Prostate gland (tissue), 2 donors: Measurements from ENCODE around the gene FAAP100. TPM values are rescaled to one million over a fixed set of nuclear protein-coding genes. Genes with fewer than 3 reads are reported as not detected.

Source experiments
- DNase-seq: peaks from one replicate; pipeline ENCODE4 v3.0.0-alpha.2; 2019; ENCODE audit warnings: low spot score
- H3K27ac ChIP-seq, 2 donors: fragments of 200-600 bp; sonication (generic); 2 replicates each; pipeline ENCODE4 v1.5.1; 2017 to 2019
- H3K27me3 ChIP-seq: fragments of 200-600 bp; sonication (generic); replicated peaks from 2 replicates; pipeline ENCODE4 v1.5.1; 2019; ENCODE audit not compliant: insufficient read depth
- H3K36me3 ChIP-seq, 2 donors: fragments of 200-600 bp; sonication (generic); 1 replicate in 1 of 2; 2 replicates in 1 of 2; pipeline versions ENCODE4 v1.5.1 to v1.8.1; 2017 to 2019
- H3K4me1 ChIP-seq: fragments of 200-600 bp; sonication (generic); replicated peaks from 2 replicates; pipeline ENCODE4 v1.5.1; 2019
- H3K4me3 ChIP-seq, 2 donors: fragments of 200-600 bp; sonication (generic); 2 replicates each; pipeline ENCODE4 v1.5.1; 2017 to 2019
- H3K9me3 ChIP-seq: fragments of 200-600 bp; sonication (generic); 2 replicates; pipeline ENCODE4 v1.5.1; 2017
- POLR2A ChIP-seq: fragments of 450-650 bp; IDR thresholded peaks from one replicate; pipeline ENCODE4 v1.6.1; 2016; ENCODE audit warnings: antibody characterized with exemption, mild to moderate bottlenecking
- POLR2AphosphoS5 ChIP-seq: sonication (generic); formaldehyde crosslinking; IDR thresholded peaks from one replicate; pipeline ENCODE4 v1.6.1; 2017; ENCODE audit warnings: antibody characterized with exemption
- WGBS: methylation state at CpG from one replicate; pipeline ENCODE4 v1.1.5; 2018; 5-methylcytosine and 5-hydroxymethylcytosine counted together
- intact Hi-C: fragments of 100-400 bp; cut with DNase I; formaldehyde crosslinking; loops from one replicate; pipeline ENCODE4 v1.14.2; 2022
- total RNA-seq, 2 donors: library from RNA; depleted of rRNA; stranded (reverse); fragments of >200 nt; gene quantifications; one replicate each; pipeline ENCODE4 v1.1.0, GENCODE V29; 2016
- TF ChIP-seq, protein P1 (sequence below), 4 experiments: fragments of 200-600 bp in 2 of 4; fragments of 450-650 bp in 2 of 4; sonication (generic) in 2 of 4; IDR thresholded peaks; 1 replicate in 3 of 4; 2 replicates in 1 of 4; pipeline ENCODE4 v1.5.1; 2016 to 2019; ENCODE audit warnings: antibody characterized with exemption in 4 of 4, mild to moderate bottlenecking in 2 of 4, moderate library complexity in 2 of 4

The FAAP100 gene
- total RNA-seq, 2 donors from 2014 or later, result 27.8 to 44.4 TPM

DNA sequence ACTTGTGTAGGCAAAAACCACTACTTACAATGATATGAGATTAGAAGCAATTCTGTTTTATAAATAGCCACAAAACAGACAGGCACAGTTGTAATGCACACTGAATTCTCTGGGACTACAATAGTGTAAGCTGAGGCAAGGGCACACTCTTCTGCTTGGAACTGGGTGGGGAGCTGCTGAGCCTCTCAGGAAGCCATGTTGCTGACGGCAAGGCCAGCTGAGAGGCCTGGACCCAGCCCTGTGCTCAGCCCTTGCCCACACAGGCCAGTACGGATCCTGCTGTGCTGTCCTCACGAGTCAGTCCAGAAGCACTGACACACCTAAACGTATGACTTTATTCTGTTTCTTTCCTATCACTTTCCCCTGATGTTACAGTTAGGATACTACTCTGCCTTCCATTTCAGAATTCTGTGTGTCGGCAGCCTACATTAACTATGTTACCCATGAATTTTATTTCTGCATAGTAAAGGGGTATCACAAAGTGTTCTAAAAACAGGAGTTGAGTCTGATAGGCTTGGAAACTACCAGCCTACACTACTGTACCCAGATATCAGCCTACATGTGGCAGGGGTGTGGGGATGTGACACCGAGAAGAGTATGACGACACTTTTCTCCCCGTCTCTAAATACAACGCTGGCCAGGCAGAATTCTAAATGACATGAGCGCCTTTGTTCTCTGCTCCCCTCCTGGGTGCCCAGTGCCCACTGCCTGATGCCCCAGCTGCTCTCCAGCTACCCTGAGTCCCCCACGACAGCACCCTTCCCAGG, 41.1 kb upstream of the FAAP100 start:
- Histone ChIP-seq H3K36me3 (peaks cover 8 to 9% of the 10 kb centered on the region in 2 donors), H3K27me3 (no peaks in the 10 kb centered on the region), H3K4me1 (no peaks in the 10 kb centered on the region), H3K9me3 (no peaks in the 10 kb centered on the region), H3K27ac (no peak overlapping the region), H3K4me3 (no peak overlapping the region)
- no peak for TF ChIP-seq POLR2AphosphoS5
- no peak for TF ChIP-seq POLR2A
- TF ChIP-seq, protein P1, sequence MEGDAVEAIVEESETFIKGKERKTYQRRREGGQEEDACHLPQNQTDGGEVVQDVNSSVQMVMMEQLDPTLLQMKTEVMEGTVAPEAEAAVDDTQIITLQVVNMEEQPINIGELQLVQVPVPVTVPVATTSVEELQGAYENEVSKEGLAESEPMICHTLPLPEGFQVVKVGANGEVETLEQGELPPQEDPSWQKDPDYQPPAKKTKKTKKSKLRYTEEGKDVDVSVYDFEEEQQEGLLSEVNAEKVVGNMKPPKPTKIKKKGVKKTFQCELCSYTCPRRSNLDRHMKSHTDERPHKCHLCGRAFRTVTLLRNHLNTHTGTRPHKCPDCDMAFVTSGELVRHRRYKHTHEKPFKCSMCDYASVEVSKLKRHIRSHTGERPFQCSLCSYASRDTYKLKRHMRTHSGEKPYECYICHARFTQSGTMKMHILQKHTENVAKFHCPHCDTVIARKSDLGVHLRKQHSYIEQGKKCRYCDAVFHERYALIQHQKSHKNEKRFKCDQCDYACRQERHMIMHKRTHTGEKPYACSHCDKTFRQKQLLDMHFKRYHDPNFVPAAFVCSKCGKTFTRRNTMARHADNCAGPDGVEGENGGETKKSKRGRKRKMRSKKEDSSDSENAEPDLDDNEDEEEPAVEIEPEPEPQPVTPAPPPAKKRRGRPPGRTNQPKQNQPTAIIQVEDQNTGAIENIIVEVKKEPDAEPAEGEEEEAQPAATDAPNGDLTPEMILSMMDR (IDR thresholded peaks at IDR 0.05), result no peak
- intact Hi-C loops, result no loop called here
- no peak for DNase-seq
- WGBS, result 92% methylated on average over 11 of the region's 11 CpGs

DNA sequence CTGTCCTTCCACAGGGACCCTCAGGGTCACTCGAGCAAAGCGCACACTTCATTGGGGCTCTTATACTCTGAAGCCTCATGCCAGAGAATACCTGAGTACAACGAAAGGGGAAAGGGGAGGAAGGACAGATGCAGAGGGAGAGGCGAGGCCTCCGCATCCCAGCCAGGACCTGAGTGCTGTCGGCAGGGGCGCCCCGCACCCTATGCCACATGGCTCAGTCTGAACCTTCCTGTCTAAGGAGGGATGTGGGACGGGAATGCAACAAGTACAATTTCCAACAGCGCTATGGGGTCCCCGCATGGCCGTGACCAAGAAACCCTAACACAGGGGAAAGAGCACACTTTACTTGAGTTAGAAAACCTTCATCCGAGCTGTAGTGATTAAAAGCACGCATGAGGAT, 39.8 kb upstream of the FAAP100 start:
- Histone ChIP-seq H3K9me3 (no peaks in the 10 kb centered on the region), H3K4me3 (no peak overlapping the region), H3K4me1 (no peaks in the 10 kb centered on the region), H3K27ac (no peak overlapping the region), H3K36me3 (peaks cover 12% of the 10 kb centered on the region in 2 donors), H3K27me3 (no peaks in the 10 kb centered on the region)
- DNase-seq, result no peak
- WGBS, result 88% methylated on average over 14 of the region's 14 CpGs
- TF ChIP-seq, protein P1 (IDR thresholded peaks at IDR 0.05), result no peak
- no peak for TF ChIP-seq POLR2A
- no peak for TF ChIP-seq POLR2AphosphoS5
- intact Hi-C loops, result no loop called here

DNA sequence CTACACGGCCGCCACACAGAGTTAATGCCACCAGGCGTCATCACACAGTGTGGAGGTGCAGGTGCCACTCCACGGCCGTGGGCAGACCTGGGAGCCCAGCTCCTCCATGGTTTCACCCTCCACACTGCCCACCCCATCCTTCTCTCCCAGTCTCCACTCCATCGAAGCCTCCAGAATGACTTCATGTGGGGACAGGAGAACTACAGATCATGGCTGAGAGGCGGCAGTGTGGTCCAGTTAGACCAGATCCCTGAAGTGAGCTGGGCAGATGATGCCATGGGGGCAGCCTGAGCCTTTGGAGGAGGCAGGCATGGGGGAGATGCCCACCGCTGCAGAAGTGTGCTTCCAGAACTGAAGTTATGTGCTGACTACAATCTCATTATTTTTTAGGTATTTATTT, 38.0 kb upstream of the FAAP100 start:
- TF ChIP-seq POLR2A (no peak), POLR2AphosphoS5 (no peak)
- TF ChIP-seq, protein P1 (IDR thresholded peaks at IDR 0.05), result no peak
- DNase-seq, result no peak
- no peaks in the 10 kb centered on the region for H3K4me1 ChIP-seq
- 89% methylated on average over 8 of the region's 8 CpGs for WGBS
- no peaks in the 10 kb centered on the region for H3K9me3 ChIP-seq
- intact Hi-C loops, result no loop called here
- H3K36me3 ChIP-seq, result peaks cover 12% of the 10 kb centered on the region in 2 donors
- H3K27ac ChIP-seq, result no peak overlapping the region
- H3K4me3 ChIP-seq, result no peak overlapping the region
- H3K27me3 ChIP-seq, result no peaks in the 10 kb centered on the region

DNA sequence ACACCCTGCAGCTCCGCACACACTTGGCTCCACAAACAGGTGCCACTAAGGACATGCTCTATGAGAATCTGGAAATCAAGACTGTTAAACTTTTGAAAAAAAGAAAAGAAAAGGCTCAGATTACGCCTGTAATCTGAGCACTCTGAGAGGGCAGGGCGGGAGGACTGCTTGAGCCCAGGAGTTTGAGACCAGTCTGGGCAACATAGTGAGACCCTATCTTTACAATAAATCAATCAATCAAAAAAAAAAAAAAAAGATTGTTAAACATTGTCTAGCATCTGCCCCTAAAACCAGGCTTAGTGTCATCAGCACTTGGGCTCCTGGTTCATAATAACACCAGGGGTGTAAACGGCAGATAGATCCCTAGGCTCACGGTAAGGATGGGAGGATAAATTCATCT, 37.5 kb upstream of the FAAP100 start:
- no peak overlapping the region for H3K4me3 ChIP-seq

More for the DNA sequence above, 37.5 kb upstream of the FAAP100 start:
- Histone ChIP-seq H3K27ac (no peak overlapping the region), H3K27me3 (no peaks in the 10 kb centered on the region), H3K36me3 (peaks cover 12% of the 10 kb centered on the region in 2 donors), H3K9me3 (no peaks in the 10 kb centered on the region), H3K4me1 (no peaks in the 10 kb centered on the region)
- 83% methylated on average over 5 of the region's 5 CpGs for WGBS
- no peak for TF ChIP-seq POLR2A
- TF ChIP-seq POLR2AphosphoS5, result no peak
- TF ChIP-seq, protein P1 (IDR thresholded peaks at IDR 0.05), result no peak
- no peak for DNase-seq
- intact Hi-C loops, result no loop called here
